Panc1 (cell line): ENCODE results near the gene VIM. TPM values are rescaled to one million over a fixed set of nuclear protein-coding genes. Genes with fewer than 3 reads are reported as not detected.

Experiments
- ATAC-seq: fragments of 200-7000 bp; cut with Tn5 transposase; 2 replicates; pipeline ENCODE4 v1.9.1; 2020; ENCODE audit warnings: mild to moderate bottlenecking, moderate library complexity
- BruUV-seq: library from RNA; stranded (reverse); fragments of 400-500 nt; replicated peaks from 2 replicates; lab custom pipeline; 2021; lab: Mats Ljungman, UMichigan
- CTCF ChIA-PET: fragments of 300-600 bp; sonication (Branson Sonifier 250); formaldehyde crosslinking; loops from one replicate; lab custom pipeline; 2022; ENCODE audit warnings: antibody characterized with exemption; lab: Charles Lee
- POLR2A ChIA-PET: fragments of 300-600 bp; sonication (Branson Sonifier 250); formaldehyde crosslinking; loops from one replicate; lab custom pipeline; 2022; ENCODE audit warnings: antibody characterized with exemption; lab: Charles Lee
- DNase-seq: peaks from one replicate; pipeline ENCODE4 v3.0.0-alpha.2; 2010; ENCODE audit warnings: low read depth, low spot score
- H3K27ac ChIP-seq: 2 replicates; pipeline ENCODE4 v1.5.1; 2011; ENCODE audit warnings: mild to moderate bottlenecking, low read length, inconsistent platforms
- H3K27me3 ChIP-seq: fragments of 200-500 bp; sonication (Bioruptor generic); 2 replicates; pipeline ENCODE4 v1.6.0; 2014; ENCODE audit warnings: low read length, inconsistent platforms; ENCODE audit not compliant: control insufficient read depth, insufficient read depth
- H3K36me3 ChIP-seq: fragments of 200-500 bp; sonication (Bioruptor generic); 2 replicates; pipeline ENCODE4 v1.5.1; 2014; ENCODE audit warnings: inconsistent platforms, mild to moderate bottlenecking, low read length, moderate library complexity; ENCODE audit not compliant: control insufficient read depth, insufficient read depth
- H3K4me1 ChIP-seq: 2 replicates; pipeline ENCODE4 v1.5.1; 2011; ENCODE audit warnings: inconsistent platforms, mild to moderate bottlenecking, low read length, moderate library complexity; ENCODE audit not compliant: control insufficient read depth, insufficient read depth
- H3K4me3 ChIP-seq, 2 experiments: 2 replicates each; pipeline ENCODE4 v1.5.1; 2011 to 2012; ENCODE audit warnings: low read depth in 2 of 2, low read length in 2 of 2, mild to moderate bottlenecking in 2 of 2, inconsistent platforms in 1 of 2, moderate library complexity in 1 of 2
- H3K9me3 ChIP-seq: fragments of 200-500 bp; sonication (Bioruptor generic); 2 replicates; pipeline ENCODE4 v1.5.1; 2014; ENCODE audit warnings: low read depth, mild to moderate bottlenecking, inconsistent platforms, low read length, moderate library complexity; ENCODE audit not compliant: control insufficient read depth, insufficient read depth
- CTCF ChIP-seq: fragments of 450-650 bp; IDR thresholded peaks from 2 replicates; pipeline ENCODE4 v1.5.1; 2017; ENCODE audit warnings: mild to moderate bottlenecking
- POLR2AphosphoS5 ChIP-seq: IDR thresholded peaks from 2 replicates; pipeline ENCODE4 v1.6.1; 2012; ENCODE audit warnings: mild to moderate bottlenecking, low read depth, low read length, moderate library complexity
- REST ChIP-seq, 2 experiments: IDR thresholded peaks; 2 replicates each; pipeline ENCODE4 v1.6.1; 2011 to 2012; ENCODE audit warnings: low read depth in 2 of 2, control low read depth in 1 of 2, low read length in 1 of 2, mild to moderate bottlenecking in 1 of 2, moderate library complexity in 1 of 2; ENCODE audit not compliant: insufficient read depth in 1 of 2
- SIN3A ChIP-seq: IDR thresholded peaks from 2 replicates; pipeline ENCODE4 v1.6.1; 2012; ENCODE audit warnings: low read depth, mild to moderate bottlenecking, low read length, moderate library complexity, borderline replicate concordance; ENCODE audit not compliant: insufficient read depth
- TCF7L2 ChIP-seq: IDR thresholded peaks from 2 replicates; pipeline ENCODE4 v1.6.1; 2011; ENCODE audit warnings: mild to moderate bottlenecking, low read depth, low read length, inconsistent platforms
- in situ Hi-C: cut with HindIII; loops from 2 replicates; pipeline ENCODE4 v1.10.0; 2016; ENCODE audit warnings: low sequenced_read_pairs, low pct_unique_long_range_greater_than_20kb
- intact Hi-C: fragments of 100-400 bp; cut with micrococcal nuclease; formaldehyde crosslinking; loops from one replicate; pipeline ENCODE4 v1.10.0; 2022; ENCODE audit not compliant: unreplicated experiment
- total RNA-seq: library from RNA; stranded (reverse); gene quantifications from one replicate; pipeline ENCODE4 v1.2.1, GENCODE V29; 2021; ENCODE audit not compliant: unreplicated experiment

Gene VIM
- total RNA-seq, 1 experiment from 2014 or later, result 3,436 TPM

GRCh38 chr10:17216217-17216900 is 11.7 kb upstream of the VIM start:
- BruUV-seq, result no TSS peak
- H3K36me3 ChIP-seq, result no peaks in the 10 kb centered on the region
- intact Hi-C loops, result no loop called here
- H3K9me3 ChIP-seq, result no peaks in the 10 kb centered on the region
- POLR2A ChIA-PET, result interaction anchor here (0.5 to 1.4 kb wide), 7 partner anchors 11 to 102 kb away, joined by 3 to 10 read pairs (median 5); partner anchors contain the start of genes TRDMT1 and VIM
- DNase-seq, result no peak
- in situ Hi-C loops, result no loop called here
- peak; percentile 61; the same call in 1 of the 2 replicates for TF ChIP-seq POLR2AphosphoS5
- TF ChIP-seq TCF7L2, result no peak
- no peak overlapping the region for H3K4me3 ChIP-seq
- H3K27ac ChIP-seq, result peak overlapping the region; percentile 99
- CTCF ChIA-PET, result interaction anchor here (0.6 to 0.8 kb wide), 2 partner anchors 10 to 219 kb away, joined by 3 to 10 read pairs; no protein-coding TSS in a partner anchor
- peak; percentile 88 for ATAC-seq
- H3K4me1 ChIP-seq, result peaks cover 62% of the 10 kb centered on the region
- H3K27me3 ChIP-seq, result no peaks in the 10 kb centered on the region

- intact Hi-C loops (no loop called here), in situ Hi-C loops (no loop called here)
- CTCF ChIA-PET, result interaction anchor here (0.8 kb wide), 1 partner anchor 10 kb away, joined by 3 read pairs; no protein-coding TSS in a partner anchor
- H3K27ac ChIP-seq, result peak overlapping the region; percentile 99
- BruUV-seq, result no TSS peak
- H3K4me3 ChIP-seq, result no peak overlapping the region
- TF ChIP-seq CTCF, result no peak
- TF ChIP-seq REST (IDR thresholded peaks at IDR 0.05; ENCODE audit: insufficient read depth in 1 of 2, low read depth in 2 of 2, low read length in 1 of 2), result no peak
- TF ChIP-seq POLR2AphosphoS5, result no peak
- TF ChIP-seq SIN3A, result no peak
- no peak for TF ChIP-seq TCF7L2
- no peaks in the 10 kb centered on the region for H3K9me3 ChIP-seq
- no peaks in the 10 kb centered on the region for H3K36me3 ChIP-seq
- peaks cover 59% of the 10 kb centered on the region for H3K4me1 ChIP-seq
- no peak for ATAC-seq
- no peak for DNase-seq
- POLR2A ChIA-PET, result interaction anchor here (0.6 to 0.9 kb wide), 3 partner anchors 10 to 14 kb away, joined by 3 to 7 read pairs (median 5); no protein-coding TSS in a partner anchor
- no peaks in the 10 kb centered on the region for H3K27me3 ChIP-seq
Observed at GRCh38 chr10:17216901-17217395, 11.1 kb upstream of the VIM start.
